OCI-LY7 (cell line): Measurements from ENCODE around the gene ENKD1. TPM values are rescaled to one million over a fixed set of nuclear protein-coding genes. Genes with fewer than 3 reads are reported as not detected.

Experiments used
- BruUV-seq: library from RNA; stranded (reverse); fragments of 400-500 nt; replicated peaks from 2 replicates; lab custom pipeline; 2021; lab: Mats Ljungman, UMichigan
- CTCF ChIA-PET: fragments of 300-600 bp; sonication (Branson Sonifier 250); formaldehyde crosslinking; loops from one replicate; lab custom pipeline; 2022; ENCODE audit warnings: antibody characterized with exemption; ENCODE audit not compliant: unreplicated experiment; lab: Charles Lee
- POLR2A ChIA-PET: fragments of 300-600 bp; sonication (Branson Sonifier 250); formaldehyde crosslinking; loops from one replicate; lab custom pipeline; 2022; ENCODE audit warnings: antibody characterized with exemption; lab: Charles Lee
- DNase-seq: peaks from one replicate; pipeline ENCODE4 v3.0.0-alpha.2; 2015; ENCODE audit warnings: low spot score
- H2AFZ ChIP-seq: fragments of 200-600 bp; sonication (generic), shearing (Covaris generic); 2 replicates; pipeline ENCODE4 v1.6.1; 2014; ENCODE audit warnings: mild to moderate bottlenecking, antibody characterized with exemption, low read length, moderate library complexity
- H3K27ac ChIP-seq: fragments of 200-600 bp; sonication (generic); 2 replicates; pipeline ENCODE4 v1.5.1; 2014; ENCODE audit warnings: mixed run types, low read depth, mild to moderate bottlenecking, moderate library complexity, low read length, inconsistent platforms; ENCODE audit not compliant: poor library complexity, severe bottlenecking
- H3K36me3 ChIP-seq: fragments of 200-600 bp; sonication (generic); 2 replicates; pipeline ENCODE4 v1.6.1; 2014; ENCODE audit warnings: mild to moderate bottlenecking, antibody characterized with exemption, low read length, moderate library complexity, mixed read lengths; ENCODE audit not compliant: insufficient read depth
- H3K4me1 ChIP-seq: fragments of 200-600 bp; sonication (generic); 2 replicates; pipeline ENCODE4 v1.5.1; 2014; ENCODE audit warnings: mild to moderate bottlenecking, low read length; ENCODE audit not compliant: insufficient read depth, poor library complexity, severe bottlenecking
- H3K4me2 ChIP-seq: fragments of 200-600 bp; sonication (generic); 2 replicates; pipeline ENCODE4 v1.6.1; 2014; ENCODE audit warnings: mild to moderate bottlenecking, low read length
- H3K4me3 ChIP-seq: fragments of 200-600 bp; sonication (generic); 2 replicates; pipeline ENCODE4 v1.5.1; 2014; ENCODE audit warnings: mild to moderate bottlenecking, low read depth, low read length; ENCODE audit not compliant: poor library complexity, severe bottlenecking
- H3K79me2 ChIP-seq: fragments of 200-600 bp; sonication (generic); 2 replicates; pipeline ENCODE4 v1.6.1; 2016; ENCODE audit warnings: low read depth, mild to moderate bottlenecking, low read length, moderate library complexity, mixed read lengths; ENCODE audit not compliant: insufficient read depth
- H3K9me2 ChIP-seq: fragments of 200-600 bp; sonication (generic); 2 replicates; pipeline ENCODE4 v1.6.1; 2016; ENCODE audit warnings: mild to moderate bottlenecking, low read length, mixed read lengths; ENCODE audit not compliant: insufficient read depth
- H3K9me3 ChIP-seq: fragments of 200-600 bp; sonication (generic); 2 replicates; pipeline ENCODE4 v1.6.1; 2014; ENCODE audit warnings: mild to moderate bottlenecking, mixed run types, low read length, mixed read lengths
- H4K20me1 ChIP-seq: fragments of 200-600 bp; sonication (generic); 2 replicates; pipeline ENCODE4 v1.6.1; 2014; ENCODE audit warnings: mild to moderate bottlenecking, antibody characterized with exemption, low read length, moderate library complexity, mixed read lengths; ENCODE audit not compliant: insufficient read depth
- CTCF ChIP-seq: fragments of 200-600 bp; sonication (generic); conservative IDR thresholded peaks from 2 replicates; pipeline ENCODE4 v1.5.1; 2014; ENCODE audit warnings: mild to moderate bottlenecking, antibody characterized with exemption, low read length, moderate library complexity, mixed read lengths
- EZH2phosphoT487 ChIP-seq: fragments of 200-600 bp; sonication (generic); IDR thresholded peaks from 2 replicates; pipeline ENCODE4 v1.6.1; 2018; ENCODE audit warnings: low read depth, borderline replicate concordance, mild to moderate bottlenecking, mixed run types, antibody characterized with exemption, low read length, moderate library complexity, mixed read lengths
- intact Hi-C: fragments of 100-400 bp; cut with micrococcal nuclease; formaldehyde crosslinking; loops from one replicate; pipeline ENCODE4 v1.10.0; 2022; ENCODE audit not compliant: unreplicated experiment
- total RNA-seq, 2 experiments: library from RNA; depleted of rRNA in 1 of 2; stranded (reverse); fragments of >200 nt in 1 of 2; shearing (Covaris generic) in 1 of 2; gene quantifications; 2 replicates each; pipeline ENCODE4 v1.2.3, GENCODE V29; 2014 to 2022

The ENKD1 gene
- total RNA-seq, 2 experiments from 2014 or later: 8.1 to 15.7 TPM

- TSS peak; percentile 59 for BruUV-seq
- no peak overlapping the region for H3K4me2 ChIP-seq
- ChIA-PET CTCF (no interaction called here), POLR2A (no interaction called here)
- H3K9me2 ChIP-seq: no peaks in the 10 kb centered on the region
- peaks cover 70% of the 10 kb centered on the region for H3K36me3 ChIP-seq
- H3K79me2 ChIP-seq: peaks cover 13% of the 10 kb centered on the region; the same call in 1 of the 2 replicates
- H3K9me3 ChIP-seq: no peaks in the 10 kb centered on the region
- H3K4me1 ChIP-seq: peaks cover 14% of the 10 kb centered on the region
- H3K4me3 ChIP-seq: no peak overlapping the region
- no peak overlapping the region for H2AFZ ChIP-seq
- H4K20me1 ChIP-seq: 0 out of 2 replicates have a peak, but pooled peaks cover 7% of the 10 kb centered on the region
- intact Hi-C loops: no loop called here
- no peak overlapping the region for H3K27ac ChIP-seq
- no peak for DNase-seq
- TF ChIP-seq EZH2phosphoT487: no peak
- TF ChIP-seq CTCF: no peak
Measured at GRCh38 chr16:67657017-67657608, 9.4 kb downstream of the ENKD1 start.

GRCh38 chr16:67656344-67657016, 10.1 kb downstream of the ENKD1 start:
- Histone ChIP-seq H3K27ac (no peak overlapping the region), H4K20me1 (0 out of 2 replicates have a peak, but pooled peaks cover 7% of the 10 kb centered on the region), H3K4me2 (no peak overlapping the region), H2AFZ (no peak overlapping the region), H3K9me2 (no peaks in the 10 kb centered on the region), H3K4me1 (peaks cover 12% of the 10 kb centered on the region), H3K4me3 (no peak overlapping the region), H3K36me3 (peaks cover 76% of the 10 kb centered on the region), H3K79me2 (peaks cover 13% of the 10 kb centered on the region; the same call in 1 of the 2 replicates), H3K9me3 (no peaks in the 10 kb centered on the region)
- DNase-seq: no peak
- CTCF ChIA-PET: no interaction called here
- intact Hi-C loops: no loop called here
- no peak for TF ChIP-seq CTCF
- TF ChIP-seq EZH2phosphoT487: no peak
- POLR2A ChIA-PET: interaction anchor here (0.7 kb wide), 1 partner anchor 11 kb away, joined by 3 read pairs; the partner anchor contains the start of gene CARMIL2
- BruUV-seq: no TSS peak

GRCh38 chr16:67655363-67655762, 11.2 kb downstream of the ENKD1 start:
- H4K20me1 ChIP-seq: 0 out of 2 replicates have a peak, but pooled peaks cover 7% of the 10 kb centered on the region
- TF ChIP-seq EZH2phosphoT487 (no peak), CTCF (no peak)
- no peak overlapping the region for H3K27ac ChIP-seq
- no peaks in the 10 kb centered on the region for H3K9me2 ChIP-seq
- no peak overlapping the region for H3K4me2 ChIP-seq
- DNase-seq: no peak
- no peak overlapping the region for H2AFZ ChIP-seq
- no TSS peak for BruUV-seq
- no peaks in the 10 kb centered on the region for H3K9me3 ChIP-seq
- H3K4me3 ChIP-seq: no peak overlapping the region
- intact Hi-C loops: no loop called here
- H3K36me3 ChIP-seq: peaks cover 87% of the 10 kb centered on the region
- POLR2A ChIA-PET: no interaction called here
- peaks cover 13% of the 10 kb centered on the region; the same call in 1 of the 2 replicates for H3K79me2 ChIP-seq
- H3K4me1 ChIP-seq: peaks cover 7% of the 10 kb centered on the region
- CTCF ChIA-PET: no interaction called here
